GM18517 (cell line): ENCODE measurements around the gene FAM107B.
"Not testable (repeated sequence)": the region's sequence is repeated elsewhere in the genome, so short reads cannot be mapped to it uniquely, and the experiment has no call there.

ENCODE experiments used
- ATAC-seq: cut with Tn5 transposase; IDR thresholded peaks from one replicate; pipeline ENCODE4 v1.9.1; 2021; ENCODE audit warnings: mild to moderate bottlenecking, moderate library complexity; ENCODE audit not compliant: unreplicated experiment

The FAM107B gene

GRCh38 chr10:14696821-14697220 is 77.9 kb downstream of the FAM107B start:
- ATAC-seq: no peak

- ATAC-seq: no peak
Observed at GRCh38 chr10:14695847-14696480, 78.7 kb downstream of the FAM107B start.

GRCh38 chr10:14693891-14694290 is 80.8 kb downstream of the FAM107B start:
- ATAC-seq: no peak

- ATAC-seq: no peak
Observed at GRCh38 chr10:14692344-14693076, 82.2 kb downstream of the FAM107B start.

- ATAC-seq: no peak
Observed at GRCh38 chr10:14691359-14691758, 83.3 kb downstream of the FAM107B start.

- no peak for ATAC-seq
Observed at GRCh38 chr10:14688606-14689005, 86.1 kb downstream of the FAM107B start.

GRCh38 chr10:14688189-14688588 is 86.5 kb downstream of the FAM107B start:
- ATAC-seq: not testable (repeated sequence)

GRCh38 chr10:14687340-14687739 is 87.4 kb downstream of the FAM107B start:
- no peak for ATAC-seq

GRCh38 chr10:14686356-14686755 is 88.3 kb downstream of the FAM107B start:
- no peak for ATAC-seq

GRCh38 chr10:14684354-14684753 is 90.3 kb downstream of the FAM107B start:
- no peak for ATAC-seq

- no peak for ATAC-seq
Observed at GRCh38 chr10:14683256-14683655, 91.4 kb downstream of the FAM107B start.

GRCh38 chr10:14681802-14682201 is 92.9 kb downstream of the FAM107B start:
- no peak for ATAC-seq

- no peak for ATAC-seq
Observed at GRCh38 chr10:14681305-14681704, 93.4 kb downstream of the FAM107B start.

GRCh38 chr10:14678637-14679036 is 96.1 kb downstream of the FAM107B start:
- ATAC-seq: no peak

GRCh38 chr10:14676732-14677131 is 98.0 kb downstream of the FAM107B start:
- no peak for ATAC-seq

- ATAC-seq: no peak
Observed at GRCh38 chr10:14674376-14675050, 100.2 kb downstream of the FAM107B start.

GRCh38 chr10:14673189-14673861 is 101.4 kb downstream of the FAM107B start:
- ATAC-seq: no peak

GRCh38 chr10:14671386-14671831 is 103.3 kb downstream of the FAM107B start:
- no peak for ATAC-seq

- ATAC-seq: no peak
Observed at GRCh38 chr10:14670551-14671240, 104.0 kb downstream of the FAM107B start.

- ATAC-seq: no peak
Observed at GRCh38 chr10:14669576-14669975, 105.1 kb downstream of the FAM107B start.

GRCh38 chr10:14667781-14668180 is 106.9 kb downstream of the FAM107B start:
- no peak for ATAC-seq
